ENCODE results near the gene CALN1. TPM values are rescaled to one million over a fixed set of nuclear protein-coding genes. Genes with fewer than 3 reads are reported as not detected.
A peak's percentile ranks its signal among the peaks of the same experiment; 100 is the strongest.
"Not testable (repeated sequence)": the region's sequence is repeated elsewhere in the genome, so short reads cannot be mapped to it uniquely, and the experiment has no call there.

The CALN1 gene
- total and polyA plus RNA-seq, 2 donors: 0.13 to 0.42 TPM

GRCh38 chr7:71753956-71754664 is 658.0 kb downstream of the CALN1 start:
- 24% methylated on average over 9 of the region's 9 CpGs for WGBS
- Histone ChIP-seq H3K4me1 (ENCODE audit: insufficient read depth) (no peaks in the 10 kb centered on the region), H3K36me3 (ENCODE audit: insufficient read depth) (no peaks in the 10 kb centered on the region), H3K4me3 (ENCODE audit: low read depth, low read length) (no peak overlapping the region), H3K27ac (ENCODE audit: low read depth) (no peak overlapping the region)
- DNase-seq (ENCODE audit: extremely low spot score): no peak

- Histone ChIP-seq H3K4me1 (ENCODE audit: insufficient read depth) (no peaks in the 10 kb centered on the region), H3K27ac (ENCODE audit: low read depth) (no peak overlapping the region), H3K4me3 (ENCODE audit: low read depth, low read length) (no peak overlapping the region), H3K36me3 (ENCODE audit: insufficient read depth) (no peaks in the 10 kb centered on the region)
- WGBS: 89% methylated on average over 2 of the region's 2 CpGs
- no peak for DNase-seq (ENCODE audit: extremely low spot score)
Observed at GRCh38 chr7:71753236-71753635, 658.9 kb downstream of the CALN1 start.

- Histone ChIP-seq H3K4me1 (ENCODE audit: insufficient read depth) (no peaks in the 10 kb centered on the region), H3K4me3 (ENCODE audit: low read depth, low read length) (no peak overlapping the region), H3K36me3 (ENCODE audit: insufficient read depth) (no peaks in the 10 kb centered on the region), H3K27ac (ENCODE audit: low read depth) (no peak overlapping the region)
- no peak for DNase-seq (ENCODE audit: extremely low spot score)
- 15% methylated on average over 43 of the region's 43 CpGs for WGBS
Observed at GRCh38 chr7:71752171-71752935, 659.8 kb downstream of the CALN1 start.

GRCh38 chr7:71750290-71750689 is 661.8 kb downstream of the CALN1 start:
- H3K4me3 ChIP-seq (ENCODE audit: low read depth, low read length): no peak overlapping the region
- no peak overlapping the region for H3K27ac ChIP-seq (ENCODE audit: low read depth)
- no peaks in the 10 kb centered on the region for H3K4me1 ChIP-seq (ENCODE audit: insufficient read depth)
- H3K36me3 ChIP-seq (ENCODE audit: insufficient read depth): no peaks in the 10 kb centered on the region
- 91% methylated on average over 6 of the region's 6 CpGs for WGBS
- no peak for DNase-seq (ENCODE audit: extremely low spot score)

GRCh38 chr7:71746006-71746405 is 666.1 kb downstream of the CALN1 start:
- H3K4me1 ChIP-seq (ENCODE audit: insufficient read depth): no peaks in the 10 kb centered on the region
- DNase-seq (ENCODE audit: extremely low spot score): no peak
- H3K36me3 ChIP-seq (ENCODE audit: insufficient read depth): no peaks in the 10 kb centered on the region
- no peak overlapping the region for H3K4me3 ChIP-seq (ENCODE audit: low read depth, low read length)
- no peak overlapping the region for H3K27ac ChIP-seq (ENCODE audit: low read depth)
- WGBS: 65% methylated on average over 5 of the region's 5 CpGs

- H3K36me3 ChIP-seq (ENCODE audit: insufficient read depth): no peaks in the 10 kb centered on the region
- no peak overlapping the region for H3K27ac ChIP-seq (ENCODE audit: low read depth)
- H3K4me3 ChIP-seq (ENCODE audit: low read depth, low read length): no peak overlapping the region
- 86% methylated on average over 5 of the region's 5 CpGs for WGBS
- no peaks in the 10 kb centered on the region for H3K4me1 ChIP-seq (ENCODE audit: insufficient read depth)
- no peak for DNase-seq (ENCODE audit: extremely low spot score)
Observed at GRCh38 chr7:71740174-71740560, 672.0 kb downstream of the CALN1 start.

GRCh38 chr7:71739520-71740173 is 672.5 kb downstream of the CALN1 start:
- no peak overlapping the region for H3K27ac ChIP-seq (ENCODE audit: low read depth)
- no peak for DNase-seq (ENCODE audit: extremely low spot score)
- WGBS: 73% methylated on average over 10 of the region's 10 CpGs
- no peaks in the 10 kb centered on the region for H3K36me3 ChIP-seq (ENCODE audit: insufficient read depth)
- H3K4me1 ChIP-seq (ENCODE audit: insufficient read depth): no peaks in the 10 kb centered on the region
- H3K4me3 ChIP-seq (ENCODE audit: low read depth, low read length): no peak overlapping the region

GRCh38 chr7:71737931-71738540 is 674.1 kb downstream of the CALN1 start:
- DNase-seq (ENCODE audit: extremely low spot score): not testable (repeated sequence)

GRCh38 chr7:71735961-71736556 is 676.1 kb downstream of the CALN1 start:
- Histone ChIP-seq H3K36me3 (ENCODE audit: insufficient read depth) (no peaks in the 10 kb centered on the region), H3K4me3 (ENCODE audit: low read depth, low read length) (no peak overlapping the region), H3K27ac (ENCODE audit: low read depth) (no peak overlapping the region), H3K4me1 (ENCODE audit: insufficient read depth) (no peaks in the 10 kb centered on the region)
- peak; percentile 15 for DNase-seq (ENCODE audit: extremely low spot score)
- 37% methylated on average over 7 of the region's 7 CpGs for WGBS

More at GRCh38 chr7:71737931-71738540, 674.1 kb downstream of the CALN1 start:
- H3K36me3 ChIP-seq (ENCODE audit: insufficient read depth); H3K4me1 ChIP-seq (ENCODE audit: insufficient read depth); H3K4me3 ChIP-seq (ENCODE audit: low read depth, low read length); H3K27ac ChIP-seq (ENCODE audit: low read depth): not testable (repeated sequence)
- 90% methylated on average over 36 of the region's 42 CpGs for WGBS

GRCh38 chr7:71733107-71733870 is 678.8 kb downstream of the CALN1 start:
- 6% methylated on average over 29 of the region's 29 CpGs for WGBS
- Histone ChIP-seq H3K36me3 (ENCODE audit: insufficient read depth) (no peaks in the 10 kb centered on the region), H3K4me3 (ENCODE audit: low read depth, low read length) (no peak overlapping the region), H3K4me1 (ENCODE audit: insufficient read depth) (no peaks in the 10 kb centered on the region), H3K27ac (ENCODE audit: low read depth) (no peak overlapping the region)
- DNase-seq (ENCODE audit: extremely low spot score): peak; percentile 56

GRCh38 chr7:71731740-71732139 is 680.4 kb downstream of the CALN1 start:
- Histone ChIP-seq H3K27ac (ENCODE audit: low read depth) (no peak overlapping the region), H3K36me3 (ENCODE audit: insufficient read depth) (no peaks in the 10 kb centered on the region), H3K4me3 (ENCODE audit: low read depth, low read length) (no peak overlapping the region), H3K4me1 (ENCODE audit: insufficient read depth) (no peaks in the 10 kb centered on the region)
- no peak for DNase-seq (ENCODE audit: extremely low spot score)
- WGBS: 61% methylated on average over 9 of the region's 9 CpGs
